ENCODE data around the gene HTR4. TPM values are rescaled to one million over a fixed set of nuclear protein-coding genes. Genes with fewer than 3 reads are reported as not detected.

Gene HTR4
- total and polyA plus RNA-seq, 12 donors = 0.16 to 1.1 (median 0.40) TPM; not detected in 2

- peak overlapping the region in 1 of 10 donors; percentile 24 for H3K4me3 ChIP-seq
- WGBS, 2 donors = 50 to 58% methylated on average over 6 of the region's 6 CpGs
- intact Hi-C loops (cut with DNase I) = no loop called here
- no peak for DNase-seq
- peak overlapping the region in 2 of 10 donors; percentile 8 to 57 for H3K27ac ChIP-seq
- no peaks in the 10 kb centered on the region for H3K36me3 ChIP-seq
- no peak for TF ChIP-seq CTCF (IDR thresholded peaks at IDR 0.05)
- peak in 6 of 8 donors; percentile 72 to 84 (median 76) for ATAC-seq
- no peaks in the 10 kb centered on the region for H3K4me1 ChIP-seq
- peaks cover 0 to 16% (median 5%) of the 10 kb centered on the region in 11 donors for H3K9me3 ChIP-seq
- no peaks in the 10 kb centered on the region for H3K27me3 ChIP-seq
Observed at GRCh38 chr5:148697180-148697808, 43.0 kb upstream of the HTR4 start.

- intact Hi-C loops (cut with DNase I) = no loop called here
- 91 to 92% methylated on average over 3 of the region's 3 CpGs for WGBS, 2 donors
- H3K27me3 ChIP-seq = no peaks in the 10 kb centered on the region
- ATAC-seq (no peak), DNase-seq (no peak)
- H3K4me1 ChIP-seq = no peaks in the 10 kb centered on the region
- H3K27ac ChIP-seq = peak overlapping the region in 2 of 10 donors; percentile 8 to 57
- H3K4me3 ChIP-seq = no peak overlapping the region
- no peaks in the 10 kb centered on the region for H3K36me3 ChIP-seq
- TF ChIP-seq CTCF (IDR thresholded peaks at IDR 0.05) = no peak
- H3K9me3 ChIP-seq = peaks cover 0 to 10% (median 0%) of the 10 kb centered on the region in 11 donors
Observed at GRCh38 chr5:148696187-148697036, 42.1 kb upstream of the HTR4 start.

GRCh38 chr5:148690945-148691344, 36.6 kb upstream of the HTR4 start:
- WGBS, 2 donors = 78 to 81% methylated on average over 1 of the region's 1 CpG
- H3K27me3 ChIP-seq = no peaks in the 10 kb centered on the region
- H3K27ac ChIP-seq = no peak overlapping the region
- intact Hi-C loops (cut with DNase I) = no loop called here
- H3K4me1 ChIP-seq = peaks cover 0 to 2% (median 0%) of the 10 kb centered on the region in 9 donors
- H3K4me3 ChIP-seq = no peak overlapping the region
- H3K36me3 ChIP-seq = no peaks in the 10 kb centered on the region
- ATAC-seq (no peak), DNase-seq (no peak)
- H3K9me3 ChIP-seq = peaks cover 0 to 42% (median 21%) of the 10 kb centered on the region in 11 donors
- no peak for TF ChIP-seq CTCF (IDR thresholded peaks at IDR 0.05)

- no peak for DNase-seq
- no peaks in the 10 kb centered on the region for H3K27me3 ChIP-seq
- no peak overlapping the region for H3K27ac ChIP-seq
- no peak for ATAC-seq
- H3K4me3 ChIP-seq = no peak overlapping the region
- no peaks in the 10 kb centered on the region for H3K36me3 ChIP-seq
- no peak for TF ChIP-seq CTCF (IDR thresholded peaks at IDR 0.05)
- H3K9me3 ChIP-seq = peaks cover 0 to 42% (median 21%) of the 10 kb centered on the region in 11 donors
- intact Hi-C loops (cut with DNase I) = no loop called here
- peaks cover 0 to 15% (median 2%) of the 10 kb centered on the region in 9 donors for H3K4me1 ChIP-seq
Observed at GRCh38 chr5:148688787-148689186, 34.5 kb upstream of the HTR4 start.
